ENCODE data around the gene SMARCA5.

SMARCA5 gene

GRCh38 chr4:143513314-143514168 is at the start of gene SMARCA5:
TSS of gene SMARCA5 (plus strand) at chr4:143513702. CDS start at chr4:143513925, 223 bp downstream.
- Histone ChIP-seq H3K4me1 (peaks cover 33% of the 10 kb centered on the region), H3K27me3 (no peaks in the 10 kb centered on the region), H4K20me1 (peaks cover 51% of the 10 kb centered on the region), H3K27ac (peak within 1 kb of the TSS; percentile 94), H3K4me3 (peak within 1 kb of the TSS; percentile 97), H3K9ac (peak within 1 kb of the TSS; percentile 94), H3K9me3 (no peaks in the 10 kb centered on the region), H3K36me3 (peaks cover 14% of the 10 kb centered on the region), H3K4me2 (peak within 1 kb of the TSS; percentile 96)
- TF ChIP-seq Cebpa-rat (IDR thresholded peaks at IDR 0.05), result no peak

- Histone ChIP-seq H3K27ac (no peak overlapping the region), H3K9me3 (no peaks in the 10 kb centered on the region), H4K20me1 (no peaks in the 10 kb centered on the region), H3K4me3 (no peak overlapping the region), H3K9ac (no peak overlapping the region), H3K27me3 (no peaks in the 10 kb centered on the region), H3K4me1 (no peaks in the 10 kb centered on the region), H3K4me2 (no peak overlapping the region), H3K36me3 (peaks cover 66% of the 10 kb centered on the region)
- no peak for TF ChIP-seq Cebpa-rat (IDR thresholded peaks at IDR 0.05)
Measured at GRCh38 chr4:143473334-143474126, 40.0 kb upstream of the SMARCA5 start.

GRCh38 chr4:143477487-143477886 is 36.0 kb upstream of the SMARCA5 start:
- Histone ChIP-seq H3K4me3 (no peak overlapping the region), H3K9ac (no peak overlapping the region), H3K27me3 (no peaks in the 10 kb centered on the region), H3K36me3 (peaks cover 37% of the 10 kb centered on the region; the same call in 1 of the 2 replicates), H3K9me3 (no peaks in the 10 kb centered on the region), H4K20me1 (no peaks in the 10 kb centered on the region), H3K4me1 (no peaks in the 10 kb centered on the region), H3K4me2 (no peak overlapping the region), H3K27ac (no peak overlapping the region)
- TF ChIP-seq Cebpa-rat (IDR thresholded peaks at IDR 0.05), result no peak

- Histone ChIP-seq H3K9ac (no peak overlapping the region), H3K27me3 (no peaks in the 10 kb centered on the region), H3K27ac (no peak overlapping the region), H4K20me1 (no peaks in the 10 kb centered on the region), H3K4me3 (no peak overlapping the region), H3K9me3 (no peaks in the 10 kb centered on the region), H3K36me3 (0 out of 2 replicates have a peak, but pooled peaks cover 6% of the 10 kb centered on the region), H3K4me2 (no peak overlapping the region), H3K4me1 (no peaks in the 10 kb centered on the region)
- no peak for TF ChIP-seq Cebpa-rat (IDR thresholded peaks at IDR 0.05)
Measured at GRCh38 chr4:143481361-143481760, 32.1 kb upstream of the SMARCA5 start.

GRCh38 chr4:143482840-143483239 is 30.7 kb upstream of the SMARCA5 start:
- H4K20me1 ChIP-seq, result no peaks in the 10 kb centered on the region
- no peaks in the 10 kb centered on the region for H3K36me3 ChIP-seq
- H3K27me3 ChIP-seq, result no peaks in the 10 kb centered on the region
- H3K27ac ChIP-seq, result no peak overlapping the region
- no peak for TF ChIP-seq Cebpa-rat (IDR thresholded peaks at IDR 0.05)
- no peak overlapping the region for H3K4me2 ChIP-seq
- no peaks in the 10 kb centered on the region for H3K9me3 ChIP-seq
- H3K4me3 ChIP-seq, result no peak overlapping the region
- H3K4me1 ChIP-seq, result no peaks in the 10 kb centered on the region
- H3K9ac ChIP-seq, result no peak overlapping the region

GRCh38 chr4:143486314-143486713 is 27.2 kb upstream of the SMARCA5 start:
- Histone ChIP-seq H3K9me3 (no peaks in the 10 kb centered on the region), H3K27me3 (no peaks in the 10 kb centered on the region), H3K36me3 (no peaks in the 10 kb centered on the region), H3K9ac (no peak overlapping the region), H3K4me1 (no peaks in the 10 kb centered on the region), H3K4me3 (no peak overlapping the region), H3K4me2 (no peak overlapping the region), H3K27ac (no peak overlapping the region), H4K20me1 (no peaks in the 10 kb centered on the region)
- no peak for TF ChIP-seq Cebpa-rat (IDR thresholded peaks at IDR 0.05)

- Histone ChIP-seq H4K20me1 (no peaks in the 10 kb centered on the region), H3K27ac (no peak overlapping the region), H3K27me3 (no peaks in the 10 kb centered on the region), H3K4me1 (no peaks in the 10 kb centered on the region), H3K9me3 (no peaks in the 10 kb centered on the region), H3K36me3 (no peaks in the 10 kb centered on the region), H3K4me3 (no peak overlapping the region), H3K4me2 (no peak overlapping the region), H3K9ac (no peak overlapping the region)
- no peak for TF ChIP-seq Cebpa-rat (IDR thresholded peaks at IDR 0.05)
Measured at GRCh38 chr4:143488687-143489086, 24.8 kb upstream of the SMARCA5 start.

- no peaks in the 10 kb centered on the region for H3K27me3 ChIP-seq
- TF ChIP-seq Cebpa-rat (IDR thresholded peaks at IDR 0.05), result no peak
Measured at GRCh38 chr4:143489106-143489505, 24.4 kb upstream of the SMARCA5 start.

GRCh38 chr4:143498021-143498420 is 15.5 kb upstream of the SMARCA5 start:
- Histone ChIP-seq H3K27ac (no peak overlapping the region), H3K9ac (no peak overlapping the region), H3K4me2 (no peak overlapping the region), H3K4me3 (no peak overlapping the region), H3K27me3 (no peaks in the 10 kb centered on the region), H4K20me1 (no peaks in the 10 kb centered on the region), H3K4me1 (no peaks in the 10 kb centered on the region), H3K36me3 (no peaks in the 10 kb centered on the region), H3K9me3 (no peaks in the 10 kb centered on the region)
- no peak for TF ChIP-seq Cebpa-rat (IDR thresholded peaks at IDR 0.05)

More at GRCh38 chr4:143489106-143489505, 24.4 kb upstream of the SMARCA5 start:
- no peak overlapping the region for H3K4me2 ChIP-seq
- no peak overlapping the region for H3K9ac ChIP-seq
- H4K20me1 ChIP-seq, result no peaks in the 10 kb centered on the region
- H3K9me3 ChIP-seq, result no peaks in the 10 kb centered on the region
- H3K4me1 ChIP-seq, result no peaks in the 10 kb centered on the region
- H3K4me3 ChIP-seq, result no peak overlapping the region
- no peak overlapping the region for H3K27ac ChIP-seq
- no peaks in the 10 kb centered on the region for H3K36me3 ChIP-seq

GRCh38 chr4:143502231-143502630 is 11.3 kb upstream of the SMARCA5 start:
- H3K4me3 ChIP-seq, result no peak overlapping the region
- H4K20me1 ChIP-seq, result no peaks in the 10 kb centered on the region
- H3K4me1 ChIP-seq, result no peaks in the 10 kb centered on the region
- H3K27ac ChIP-seq, result no peak overlapping the region
- no peak overlapping the region for H3K4me2 ChIP-seq
- H3K27me3 ChIP-seq, result no peaks in the 10 kb centered on the region
- H3K9me3 ChIP-seq, result no peaks in the 10 kb centered on the region
- no peak overlapping the region for H3K9ac ChIP-seq
- TF ChIP-seq Cebpa-rat (IDR thresholded peaks at IDR 0.05), result no peak
- no peaks in the 10 kb centered on the region for H3K36me3 ChIP-seq
